ENCODE results near the gene TMEM89.

DNA sequence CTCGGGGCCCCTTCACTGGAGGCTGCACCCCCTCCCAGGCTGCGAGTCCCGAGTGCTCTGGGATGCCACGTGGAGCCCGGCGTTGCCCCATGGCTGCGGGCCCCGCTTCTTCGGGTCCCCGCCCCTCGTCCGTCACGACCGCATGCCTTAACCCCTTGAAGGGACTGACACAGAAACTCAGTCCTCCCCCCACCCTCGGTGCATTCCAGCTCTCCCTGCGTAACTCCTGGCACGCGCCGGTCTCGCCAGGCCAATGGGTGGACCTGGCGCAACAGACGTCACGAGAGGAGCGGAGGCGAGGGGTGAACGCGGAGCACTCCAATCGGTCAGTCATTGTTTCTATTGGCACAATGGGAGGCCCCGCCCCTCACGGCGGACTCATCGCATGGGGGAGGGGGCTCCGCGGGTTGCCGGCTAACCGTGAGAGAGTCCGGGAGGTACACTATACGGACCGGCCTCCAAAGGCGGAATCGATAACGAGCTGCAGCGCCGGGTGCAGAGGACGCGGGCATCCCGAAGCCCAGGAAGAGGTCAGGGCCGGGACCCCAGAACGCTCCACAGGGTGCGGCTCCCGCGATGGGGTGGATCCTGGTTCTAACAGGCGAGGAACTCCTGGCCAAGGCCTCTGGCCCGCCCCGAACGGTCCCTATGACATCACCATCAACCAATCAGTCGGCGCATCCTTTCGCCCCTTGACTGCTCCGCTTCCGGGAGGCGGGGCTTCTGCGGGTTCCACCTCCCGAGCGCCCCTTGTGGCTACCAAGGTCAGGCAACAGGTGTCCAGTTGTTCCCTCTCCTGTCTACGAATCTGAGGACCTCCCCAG, 42.1 kb upstream of the TMEM89 start:
- TF ChIP-seq GABPA (IDR thresholded peaks at IDR 0.05; ENCODE audit: low read depth, low read length) (no peak), GABPA (CRISPR knock-in tag; IDR thresholded peaks at IDR 0.05; ENCODE audit: low read depth) (peak; percentile 81), RFXANK (CRISPR knock-in tag; IDR thresholded peaks at IDR 0.05) (no peak), FOXA1 (IDR thresholded peaks at IDR 0.05) (no peak), FOXA1 (CRISPR knock-in tag; IDR thresholded peaks at IDR 0.05) (no peak), RFX5 (IDR thresholded peaks at IDR 0.05; ENCODE audit: low read depth, low read length) (peak; percentile 87)
